WTC11 (cell line): Measurements from ENCODE around the gene OPCML. TPM values are rescaled to one million over a fixed set of nuclear protein-coding genes. Genes with fewer than 3 reads are reported as not detected.
A peak's percentile ranks its signal among the peaks of the same experiment; 100 is the strongest.

Experiments used
- ATAC-seq: fragments of 200-7000 bp; cut with Tn5 transposase; 2 replicates; pipeline ENCODE4 v1.10.0; 2021; ENCODE audit warnings: mild to moderate bottlenecking, moderate library complexity
- CTCF ChIA-PET: fragments of 300-600 bp; sonication (Branson Sonifier 250); formaldehyde crosslinking; loops from one replicate; lab custom pipeline; 2021; ENCODE audit warnings: antibody characterized with exemption; lab: Charles Lee
- POLR2A ChIA-PET: fragments of 350-600 bp; sonication (Branson Sonifier 250); formaldehyde crosslinking; loops from one replicate; lab custom pipeline; 2021; ENCODE audit warnings: antibody characterized with exemption; lab: Charles Lee
- DNase-seq: peaks from one replicate; pipeline ENCODE4 v3.0.0; 2021; ENCODE audit warnings: low spot score
- H3K27ac Mint-ChIP-seq: 2 replicates; pipeline ENCODE4 v1.8.0; 2021; ENCODE audit warnings: mixed read lengths
- H3K27me3 Mint-ChIP-seq: 2 replicates; pipeline ENCODE4 v1.8.0; 2021; ENCODE audit warnings: low read depth, mild to moderate bottlenecking, moderate library complexity, mixed read lengths
- H3K36me3 Mint-ChIP-seq: 2 replicates; pipeline ENCODE4 v1.8.0; 2021; ENCODE audit warnings: mixed read lengths
- H3K4me1 Mint-ChIP-seq: 2 replicates; pipeline ENCODE4 v1.8.0; 2022; ENCODE audit warnings: mixed read lengths
- H3K4me3 Mint-ChIP-seq: 2 replicates; pipeline ENCODE4 v1.8.0; 2021; ENCODE audit warnings: mild to moderate bottlenecking, moderate library complexity, mixed read lengths
- H3K9me3 Mint-ChIP-seq: 2 replicates; pipeline ENCODE4 v1.8.0; 2021; ENCODE audit warnings: mixed read lengths
- EMX1 ChIP-seq: fragments of 250-450 bp; sonication (Bioruptor Pico); IDR thresholded peaks from 2 replicates; pipeline ENCODE4 v1.8.0; 2021; ENCODE audit warnings: mild to moderate bottlenecking
- ESRRA ChIP-seq: sonication (generic); formaldehyde crosslinking; IDR thresholded peaks from 2 replicates; pipeline ENCODE4 v1.8.1; 2022; ENCODE audit warnings: mild to moderate bottlenecking, missing genetic modification reagents, borderline replicate concordance
- FOXK1 ChIP-seq: sonication (generic); formaldehyde crosslinking; IDR thresholded peaks from 2 replicates; pipeline ENCODE4 v1.8.0; 2022; ENCODE audit warnings: mild to moderate bottlenecking, moderate library complexity, missing genetic modification reagents
- IRF2 ChIP-seq: sonication (generic); formaldehyde crosslinking; IDR thresholded peaks from 2 replicates; pipeline ENCODE4 v1.8.0; 2022; ENCODE audit warnings: low read depth, missing genetic modification reagents, borderline replicate concordance
- KAT7 ChIP-seq: sonication (generic); formaldehyde crosslinking; IDR thresholded peaks from 2 replicates; pipeline ENCODE4 v1.8.1; 2023; ENCODE audit warnings: missing genetic modification reagents, mild to moderate bottlenecking, borderline replicate concordance
- NR1H2 ChIP-seq: sonication (generic); formaldehyde crosslinking; IDR thresholded peaks from 2 replicates; pipeline ENCODE4 v1.9.0; 2021; ENCODE audit warnings: mild to moderate bottlenecking, moderate library complexity, missing genetic modification reagents
- PRDM15 ChIP-seq: sonication (generic); formaldehyde crosslinking; IDR thresholded peaks from 2 replicates; pipeline ENCODE4 v1.8.0; 2022; ENCODE audit warnings: missing genetic modification reagents
- SMAD3 ChIP-seq: sonication (generic); formaldehyde crosslinking; IDR thresholded peaks from 2 replicates; pipeline ENCODE4 v1.8.0; 2022; ENCODE audit warnings: missing genetic modification reagents, mild to moderate bottlenecking, borderline replicate concordance
- TEAD1 ChIP-seq: sonication (generic); formaldehyde crosslinking; IDR thresholded peaks from 2 replicates; pipeline ENCODE4 v1.8.0; 2022; ENCODE audit warnings: mild to moderate bottlenecking, missing genetic modification reagents
- ZBTB43 ChIP-seq: sonication (generic); formaldehyde crosslinking; IDR thresholded peaks from 2 replicates; pipeline ENCODE4 v1.8.1; 2023; ENCODE audit warnings: mild to moderate bottlenecking, missing genetic modification reagents
- ZNF219 ChIP-seq: sonication (generic); formaldehyde crosslinking; IDR thresholded peaks from 2 replicates; pipeline ENCODE4 v1.8.0; 2023; ENCODE audit warnings: missing genetic modification reagents, mild to moderate bottlenecking, borderline replicate concordance
- total RNA-seq: library from RNA; stranded (reverse); gene quantifications from 3 replicates; pipeline ENCODE4 v1.2.3, GENCODE V29; 2021
- TF ChIP-seq, protein P1 (sequence below): fragments of 250-450 bp; sonication (Bioruptor Pico); IDR thresholded peaks from 2 replicates; pipeline ENCODE4 v1.8.0; 2021; ENCODE audit warnings: mild to moderate bottlenecking
- TF ChIP-seq, protein P2 (sequence below): sonication (generic); formaldehyde crosslinking; IDR thresholded peaks from 2 replicates; pipeline ENCODE4 v1.8.1; 2023; ENCODE audit warnings: mild to moderate bottlenecking, moderate library complexity, missing genetic modification reagents
- TF ChIP-seq, protein P3 (sequence below): sonication (generic); formaldehyde crosslinking; IDR thresholded peaks from 2 replicates; pipeline ENCODE4 v1.8.1; 2022; ENCODE audit warnings: missing genetic modification reagents, borderline replicate concordance

Gene OPCML
- total RNA-seq, 1 experiment from 2014 or later: 1.5 TPM

DNA sequence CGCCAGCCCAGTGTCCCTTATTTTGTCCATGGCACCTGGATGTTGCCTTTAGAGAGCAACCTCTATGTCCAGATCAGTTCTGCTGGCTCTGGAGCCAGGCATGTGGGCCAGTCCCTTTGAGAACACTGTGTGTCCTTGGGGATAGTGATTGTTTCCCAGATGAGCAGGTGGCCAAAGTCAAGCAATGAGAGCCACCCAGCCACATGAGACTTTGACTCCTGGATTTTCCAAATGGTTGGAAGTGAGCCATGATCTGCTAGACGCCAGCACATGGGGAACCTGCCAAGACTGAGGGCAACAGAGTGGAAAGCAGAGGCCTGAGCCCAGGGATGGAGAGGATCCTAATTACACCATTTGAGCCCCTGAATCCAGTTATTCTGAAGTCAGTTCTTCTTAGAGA is 479.8 kb downstream of the OPCML start:
- CTCF ChIA-PET: interaction anchor here (1.8 kb wide), 1 partner anchor 12 kb away, joined by 8 read pairs; no protein-coding TSS in a partner anchor
- Mint-ChIP-seq H3K36me3 (no peaks in the 10 kb centered on the region), H3K27me3 (no peaks in the 10 kb centered on the region), H3K4me3 (no peak overlapping the region), H3K9me3 (peaks cover 7% of the 10 kb centered on the region; the same call in 1 of the 2 replicates), H3K27ac (no peak overlapping the region), H3K4me1 (peaks cover 35% of the 10 kb centered on the region)
- ATAC-seq (no peak), DNase-seq (no peak)
- TF ChIP-seq NR1H2 (CRISPR knock-in tag) (no peak), ESRRA (CRISPR knock-in tag) (no peak), EMX1 (CRISPR knock-in tag) (no peak)
- TF ChIP-seq, protein P1, sequence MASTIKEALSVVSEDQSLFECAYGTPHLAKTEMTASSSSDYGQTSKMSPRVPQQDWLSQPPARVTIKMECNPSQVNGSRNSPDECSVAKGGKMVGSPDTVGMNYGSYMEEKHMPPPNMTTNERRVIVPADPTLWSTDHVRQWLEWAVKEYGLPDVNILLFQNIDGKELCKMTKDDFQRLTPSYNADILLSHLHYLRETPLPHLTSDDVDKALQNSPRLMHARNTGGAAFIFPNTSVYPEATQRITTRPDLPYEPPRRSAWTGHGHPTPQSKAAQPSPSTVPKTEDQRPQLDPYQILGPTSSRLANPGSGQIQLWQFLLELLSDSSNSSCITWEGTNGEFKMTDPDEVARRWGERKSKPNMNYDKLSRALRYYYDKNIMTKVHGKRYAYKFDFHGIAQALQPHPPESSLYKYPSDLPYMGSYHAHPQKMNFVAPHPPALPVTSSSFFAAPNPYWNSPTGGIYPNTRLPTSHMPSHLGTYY (CRISPR knock-in tag): no peak
- POLR2A ChIA-PET: no interaction called here

GRCh38 chr11:133049244-133050019 is 482.9 kb downstream of the OPCML start:
- CTCF ChIA-PET: interaction anchor here (1.3 to 1.6 kb wide), 3 partner anchors 9 to 108 kb away, joined by 5 to 7 read pairs (median 6); no protein-coding TSS in a partner anchor
- H3K27ac Mint-ChIP-seq: no peak overlapping the region

GRCh38 chr11:133048270-133048669 is 484.0 kb downstream of the OPCML start:
- Mint-ChIP-seq H3K36me3 (no peaks in the 10 kb centered on the region), H3K4me1 (peaks cover 35% of the 10 kb centered on the region), H3K27ac (no peak overlapping the region), H3K27me3 (no peaks in the 10 kb centered on the region; the same call in 1 of the 2 replicates), H3K9me3 (no peaks in the 10 kb centered on the region), H3K4me3 (no peak overlapping the region)
- ATAC-seq: no peak
- POLR2A ChIA-PET: no interaction called here
- CTCF ChIA-PET: interaction anchor here (0.9 kb wide), 1 partner anchor 11 kb away, joined by 3 read pairs; no protein-coding TSS in a partner anchor
- TF ChIP-seq, protein P2, sequence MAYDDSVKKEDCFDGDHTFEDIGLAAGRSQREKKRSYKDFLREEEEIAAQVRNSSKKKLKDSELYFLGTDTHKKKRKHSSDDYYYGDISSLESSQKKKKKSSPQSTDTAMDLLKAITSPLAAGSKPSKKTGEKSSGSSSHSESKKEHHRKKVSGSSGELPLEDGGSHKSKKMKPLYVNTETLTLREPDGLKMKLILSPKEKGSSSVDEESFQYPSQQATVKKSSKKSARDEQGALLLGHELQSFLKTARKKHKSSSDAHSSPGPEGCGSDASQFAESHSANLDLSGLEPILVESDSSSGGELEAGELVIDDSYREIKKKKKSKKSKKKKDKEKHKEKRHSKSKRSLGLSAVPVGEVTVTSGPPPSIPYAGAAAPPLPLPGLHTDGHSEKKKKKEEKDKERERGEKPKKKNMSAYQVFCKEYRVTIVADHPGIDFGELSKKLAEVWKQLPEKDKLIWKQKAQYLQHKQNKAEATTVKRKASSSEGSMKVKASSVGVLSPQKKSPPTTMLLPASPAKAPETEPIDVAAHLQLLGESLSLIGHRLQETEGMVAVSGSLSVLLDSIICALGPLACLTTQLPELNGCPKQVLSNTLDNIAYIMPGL (CRISPR knock-in tag): no peak
- TF ChIP-seq ZNF219 (no peak), ZBTB43 (no peak), PRDM15 (CRISPR knock-in tag) (no peak), KAT7 (CRISPR knock-in tag) (no peak), NR1H2 (CRISPR knock-in tag) (no peak), TEAD1 (CRISPR knock-in tag) (no peak)
- TF ChIP-seq, protein P3, sequence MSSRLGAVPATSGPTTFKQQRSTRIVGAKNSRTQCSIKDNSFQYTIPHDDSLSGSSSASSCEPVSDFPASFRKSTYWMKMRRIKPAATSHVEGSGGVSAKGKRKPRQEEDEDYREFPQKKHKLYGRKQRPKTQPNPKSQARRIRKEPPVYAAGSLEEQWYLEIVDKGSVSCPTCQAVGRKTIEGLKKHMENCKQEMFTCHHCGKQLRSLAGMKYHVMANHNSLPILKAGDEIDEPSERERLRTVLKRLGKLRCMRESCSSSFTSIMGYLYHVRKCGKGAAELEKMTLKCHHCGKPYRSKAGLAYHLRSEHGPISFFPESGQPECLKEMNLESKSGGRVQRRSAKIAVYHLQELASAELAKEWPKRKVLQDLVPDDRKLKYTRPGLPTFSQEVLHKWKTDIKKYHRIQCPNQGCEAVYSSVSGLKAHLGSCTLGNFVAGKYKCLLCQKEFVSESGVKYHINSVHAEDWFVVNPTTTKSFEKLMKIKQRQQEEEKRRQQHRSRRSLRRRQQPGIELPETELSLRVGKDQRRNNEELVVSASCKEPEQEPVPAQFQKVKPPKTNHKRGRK: no peak
- DNase-seq: no peak

More at GRCh38 chr11:133049244-133050019, 482.9 kb downstream of the OPCML start:
- DNase-seq: no peak
- peak; percentile 70 for ATAC-seq
- Mint-ChIP-seq H3K4me3 (no peak overlapping the region), H3K27me3 (no peaks in the 10 kb centered on the region; the same call in 1 of the 2 replicates), H3K4me1 (peaks cover 35% of the 10 kb centered on the region), H3K36me3 (no peaks in the 10 kb centered on the region), H3K9me3 (no peaks in the 10 kb centered on the region)
- TF ChIP-seq ESRRA (CRISPR knock-in tag) (no peak), IRF2 (CRISPR knock-in tag) (no peak), FOXK1 (no peak), SMAD3 (CRISPR knock-in tag) (no peak)
- POLR2A ChIA-PET: interaction anchor here (0.5 kb wide), 1 partner anchor 50 kb away, joined by 3 read pairs; no protein-coding TSS in a partner anchor
